ENCODE results near the gene CEP83.

GRCh38 chr12:94309373-94309772 lies 150.3 kb downstream of the CEP83 start:
- TF ChIP-seq MYBL2 (IDR thresholded peaks at IDR 0.05; ENCODE audit: low read depth) (no peak), MYBL2 (CRISPR knock-in tag; IDR thresholded peaks at IDR 0.05; ENCODE audit: borderline replicate concordance) (no peak), CHCHD3 (CRISPR knock-in tag; IDR thresholded peaks at IDR 0.05) (no peak), YY1 (IDR thresholded peaks at IDR 0.05; ENCODE audit: borderline replicate concordance in 1 of 3, control insufficient read depth in 1 of 3, extremely low read depth in 1 of 3, insufficient read depth in 3 of 3, insufficient read length in 1 of 3, insufficient replicate concordance in 2 of 3, low read depth in 1 of 3, low read length in 2 of 3) (no peak), PHB2 (IDR thresholded peaks at IDR 0.05; ENCODE audit: low read depth) (no peak), MAZ (CRISPR knock-in tag; conservative IDR thresholded peaks at IDR 0.05 in 1 of 2, IDR thresholded peaks at IDR 0.05 in 1 of 2) (no peak), NFIC (IDR thresholded peaks at IDR 0.05) (no peak), HDAC6 (IDR thresholded peaks at IDR 0.05; ENCODE audit: low read depth, low read length) (no peak), HNRNPL (IDR thresholded peaks at IDR 0.05; ENCODE audit: low read depth, low read length) (no peak), POLR2A (conservative IDR thresholded peaks at IDR 0.05) (no peak), FOXA1 (IDR thresholded peaks at IDR 0.05; ENCODE audit: borderline replicate concordance) (no peak)
- TF ChIP-seq, protein P1, sequence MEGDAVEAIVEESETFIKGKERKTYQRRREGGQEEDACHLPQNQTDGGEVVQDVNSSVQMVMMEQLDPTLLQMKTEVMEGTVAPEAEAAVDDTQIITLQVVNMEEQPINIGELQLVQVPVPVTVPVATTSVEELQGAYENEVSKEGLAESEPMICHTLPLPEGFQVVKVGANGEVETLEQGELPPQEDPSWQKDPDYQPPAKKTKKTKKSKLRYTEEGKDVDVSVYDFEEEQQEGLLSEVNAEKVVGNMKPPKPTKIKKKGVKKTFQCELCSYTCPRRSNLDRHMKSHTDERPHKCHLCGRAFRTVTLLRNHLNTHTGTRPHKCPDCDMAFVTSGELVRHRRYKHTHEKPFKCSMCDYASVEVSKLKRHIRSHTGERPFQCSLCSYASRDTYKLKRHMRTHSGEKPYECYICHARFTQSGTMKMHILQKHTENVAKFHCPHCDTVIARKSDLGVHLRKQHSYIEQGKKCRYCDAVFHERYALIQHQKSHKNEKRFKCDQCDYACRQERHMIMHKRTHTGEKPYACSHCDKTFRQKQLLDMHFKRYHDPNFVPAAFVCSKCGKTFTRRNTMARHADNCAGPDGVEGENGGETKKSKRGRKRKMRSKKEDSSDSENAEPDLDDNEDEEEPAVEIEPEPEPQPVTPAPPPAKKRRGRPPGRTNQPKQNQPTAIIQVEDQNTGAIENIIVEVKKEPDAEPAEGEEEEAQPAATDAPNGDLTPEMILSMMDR (IDR thresholded peaks at IDR 0.05 in 2 of 3, conservative IDR thresholded peaks at IDR 0.05 in 1 of 3; ENCODE audit: insufficient read depth in 2 of 3, low read depth in 1 of 3, low read length in 3 of 3): no peak

Data from K562 (cell line).